Measurements from ENCODE around the gene PUS7. TPM values are rescaled to one million over a fixed set of nuclear protein-coding genes. Genes with fewer than 3 reads are reported as not detected.

Gene PUS7
- total and polyA plus RNA-seq, 2 donors (not counting 3 experiments of a cell fraction or from before 2014, with no cell fraction given), result 15.8 to 33.9 TPM

DNA sequence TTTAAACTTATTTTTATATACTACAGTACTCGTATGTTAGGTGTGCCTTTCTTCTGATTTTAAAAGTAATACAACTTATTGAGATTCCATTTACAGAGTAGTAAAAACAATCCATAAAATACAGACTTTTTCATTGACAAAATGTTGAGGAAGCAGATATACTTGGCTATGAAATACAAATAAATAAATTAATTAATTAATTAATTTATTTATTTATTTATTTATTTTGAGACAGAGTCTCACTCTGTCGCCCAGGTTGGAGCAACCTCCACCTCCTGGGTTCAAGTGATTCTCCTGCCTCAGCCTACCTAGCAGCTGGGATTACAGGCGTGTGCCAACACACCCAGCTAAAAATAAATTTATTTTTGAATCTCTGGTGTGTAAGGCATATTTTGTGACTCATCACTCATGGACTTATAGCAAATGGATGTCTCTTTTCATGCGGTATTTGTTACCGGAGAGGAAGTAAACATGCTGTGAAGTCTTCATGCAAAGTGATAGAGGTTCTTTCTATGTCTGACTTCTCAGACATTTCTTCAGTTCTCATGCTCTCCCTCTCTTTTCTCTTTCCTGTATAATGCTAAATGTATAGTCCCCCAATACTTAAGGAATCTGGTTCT is 113.2 kb downstream of the PUS7 start:
- no TSS peak for BruUV-seq (replicated peaks)
- no peaks in the 10 kb centered on the region for H4K20me1 ChIP-seq (replicated peaks; ENCODE audit: control insufficient read depth, extremely low read depth, insufficient read depth, low read length)
- H3K4me1 ChIP-seq (ENCODE audit: control insufficient read depth, extremely low read depth, insufficient read depth, low read length), result no peaks in the 10 kb centered on the region
- no peaks in the 10 kb centered on the region for H3K9me1 ChIP-seq (replicated peaks; ENCODE audit: control insufficient read depth, extremely low read depth, insufficient read depth, low read length)
- TF ChIP-seq FOS (IDR thresholded peaks at IDR 0.05; ENCODE audit: borderline replicate concordance, insufficient read depth, low read length), result no peak
- H3K4me2 ChIP-seq (ENCODE audit: insufficient read depth, low read length), result no peak overlapping the region
- intact Hi-C loops (cut with micrococcal nuclease) (loop anchor here (10.0 kb wide), 1 partner anchor 636 kb away; no protein-coding TSS in a partner anchor), dilution Hi-C loops (cut with MboI; ENCODE audit: extremely low pct_ligation_motif_present, low sequenced_read_pairs) (no loop called here)
- no peaks in the 10 kb centered on the region for H3K79me2 ChIP-seq (ENCODE audit: control insufficient read depth, insufficient read depth, low read length)
- no peaks in the 10 kb centered on the region for H3K36me3 ChIP-seq (ENCODE audit: control insufficient read depth in 2 of 2, extremely low read depth in 1 of 2, insufficient read depth in 2 of 2, low read length in 2 of 2)
- H3K27me3 ChIP-seq (ENCODE audit: control insufficient read depth in 2 of 2, insufficient read depth in 2 of 2, low read length in 2 of 2), result no peaks in the 10 kb centered on the region
- H3K9ac ChIP-seq (replicated peaks; ENCODE audit: extremely low read depth, insufficient read depth, low read length), result no peak overlapping the region
- no peaks in the 10 kb centered on the region for H3K9me3 ChIP-seq (replicated peaks; ENCODE audit: control insufficient read depth, insufficient read depth, low read length)
- no peak overlapping the region for H3K4me3 ChIP-seq (replicated peaks in 1 of 3; ENCODE audit: insufficient read depth in 1 of 3, low read depth in 1 of 3, low read length in 3 of 3)
- no peak for FAIRE-seq
- ChIA-PET POLR2A (no interaction called here), CTCF (interaction anchor here (0.9 to 1.4 kb wide), 1 partner anchor 21 kb away, joined by 3 to 5 read pairs; no protein-coding TSS in a partner anchor)
- no peak overlapping the region for H3K27ac ChIP-seq (ENCODE audit: insufficient read depth, low read depth, low read length)
- DNase-seq (ENCODE audit: low read depth, low spot score), result no peak
- H2AFZ ChIP-seq (ENCODE audit: low read depth, low read length), result no peak overlapping the region

Other genes starting within 250 kb of the PUS7 start
- gene SRPK2, start 133.3 kb downstream of the PUS7 start, total RNA-seq, result 55.2 and 58.4 TPM in 2 replicates
- gene SRPK2, start 133.3 kb downstream of the PUS7 start, polyA plus RNA-seq, result 8.6 and 13.4 TPM in 2 replicates
- 23.4 and 24.8 TPM in 2 replicates for gene RINT1, start 9.9 kb upstream of the PUS7 start, total RNA-seq
- 8.9 and 10.8 TPM in 2 replicates for gene RINT1, start 9.9 kb upstream of the PUS7 start, polyA plus RNA-seq
- gene EFCAB10, start 59.2 kb upstream of the PUS7 start, total RNA-seq, result not detected in 2 replicates
- gene EFCAB10, start 59.2 kb upstream of the PUS7 start, polyA plus RNA-seq, result not detected in 2 replicates

Data from endothelial cell of umbilical vein (primary cell).